H1 (cell line): ENCODE data around the gene GAPDHS. TPM values are rescaled to one million over a fixed set of nuclear protein-coding genes. Genes with fewer than 3 reads are reported as not detected.

Experiments used
- CHD2 ChIP-seq: IDR thresholded peaks from 2 replicates; pipeline ENCODE4 v1.6.1; 2012; ENCODE audit warnings: low read length, improper control_type of control experiment
- CREB1 ChIP-seq: IDR thresholded peaks from 2 replicates; pipeline ENCODE4 v1.6.1; 2012; ENCODE audit warnings: inconsistent platforms
- CTBP2 ChIP-seq: IDR thresholded peaks from 2 replicates; pipeline ENCODE4 v1.7.0; 2011; ENCODE audit warnings: borderline replicate concordance, mild to moderate bottlenecking, moderate library complexity, mixed read lengths, low read length; ENCODE audit not compliant: insufficient read depth, insufficient read length
- EP300 ChIP-seq, 2 experiments: IDR thresholded peaks; 1 replicate in 1 of 2; 2 replicates in 1 of 2; pipeline ENCODE4 v1.6.1; 2011 to 2012; ENCODE audit warnings: low read depth in 2 of 2, low read length in 2 of 2, mild to moderate bottlenecking in 2 of 2, borderline replicate concordance in 1 of 2, inconsistent platforms in 1 of 2, moderate library complexity in 1 of 2
- MAFK ChIP-seq: IDR thresholded peaks from 2 replicates; pipeline ENCODE4 v1.6.1; 2012; ENCODE audit warnings: low read depth, mild to moderate bottlenecking, improper control_type of control experiment, low read length
- polyA plus RNA-seq, 7 experiments: library from polyadenylated mRNA; depleted of rRNA in 3 of 7; stranded (reverse) in 5 of 7; unstranded in 2 of 7; fragments of >200 nt in 5 of 7; fragments of 200-250 nt in 2 of 7; gene quantifications; 1 replicate in 5 of 7; 2 replicates in 1 of 7; 4 replicates in 1 of 7; pipeline versions ENCODE4 v1.2.1 to v1.2.3, GENCODE V29; 2011 to 2013; ENCODE audit warnings: missing spikeins in 2 of 7, mixed read lengths in 2 of 7
- total RNA-seq: library from RNA; stranded (reverse); fragmentation: NEBNext Ultra II Directional; extraction: Animal tissue kit (Norgen Biotek cat#: 25700); gene quantifications from 2 replicates; pipeline ENCODE4 v1.2.1, GENCODE V29; 2021
- TF ChIP-seq, protein P1 (sequence below): fragments of 300-600 bp; sonication (generic); IDR thresholded peaks from 2 replicates; pipeline ENCODE4 v1.7.1; 2012; ENCODE audit warnings: low read length, moderate library complexity, mild to moderate bottlenecking, inconsistent platforms; ENCODE audit not compliant: insufficient replicate concordance

GAPDHS gene
- total and polyA plus RNA-seq, 2 of the 8 experiments (the other 6 are each of a cell fraction or from before 2014, with no cell fraction given) = 0.26 TPM; not detected in 1

DNA sequence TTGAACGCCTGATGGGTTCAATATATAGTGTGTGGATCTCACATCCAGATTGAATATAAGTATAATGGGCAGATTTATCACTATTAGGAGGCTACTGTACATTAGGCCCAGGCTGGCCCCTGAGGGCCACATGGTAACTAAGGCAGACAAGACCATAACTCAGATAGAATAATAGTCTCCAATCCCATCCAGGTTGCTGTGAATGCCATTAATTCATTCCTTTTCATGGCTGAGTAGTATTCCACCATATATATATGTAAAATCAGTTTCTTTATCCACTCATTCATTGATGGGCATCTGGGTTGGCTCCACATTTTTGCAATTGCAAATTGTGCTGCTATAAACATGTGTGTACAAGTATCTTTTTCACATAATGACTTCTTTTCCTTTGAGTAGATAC lies 44.7 kb downstream of the GAPDHS start (continued):
- TF ChIP-seq, protein P1, sequence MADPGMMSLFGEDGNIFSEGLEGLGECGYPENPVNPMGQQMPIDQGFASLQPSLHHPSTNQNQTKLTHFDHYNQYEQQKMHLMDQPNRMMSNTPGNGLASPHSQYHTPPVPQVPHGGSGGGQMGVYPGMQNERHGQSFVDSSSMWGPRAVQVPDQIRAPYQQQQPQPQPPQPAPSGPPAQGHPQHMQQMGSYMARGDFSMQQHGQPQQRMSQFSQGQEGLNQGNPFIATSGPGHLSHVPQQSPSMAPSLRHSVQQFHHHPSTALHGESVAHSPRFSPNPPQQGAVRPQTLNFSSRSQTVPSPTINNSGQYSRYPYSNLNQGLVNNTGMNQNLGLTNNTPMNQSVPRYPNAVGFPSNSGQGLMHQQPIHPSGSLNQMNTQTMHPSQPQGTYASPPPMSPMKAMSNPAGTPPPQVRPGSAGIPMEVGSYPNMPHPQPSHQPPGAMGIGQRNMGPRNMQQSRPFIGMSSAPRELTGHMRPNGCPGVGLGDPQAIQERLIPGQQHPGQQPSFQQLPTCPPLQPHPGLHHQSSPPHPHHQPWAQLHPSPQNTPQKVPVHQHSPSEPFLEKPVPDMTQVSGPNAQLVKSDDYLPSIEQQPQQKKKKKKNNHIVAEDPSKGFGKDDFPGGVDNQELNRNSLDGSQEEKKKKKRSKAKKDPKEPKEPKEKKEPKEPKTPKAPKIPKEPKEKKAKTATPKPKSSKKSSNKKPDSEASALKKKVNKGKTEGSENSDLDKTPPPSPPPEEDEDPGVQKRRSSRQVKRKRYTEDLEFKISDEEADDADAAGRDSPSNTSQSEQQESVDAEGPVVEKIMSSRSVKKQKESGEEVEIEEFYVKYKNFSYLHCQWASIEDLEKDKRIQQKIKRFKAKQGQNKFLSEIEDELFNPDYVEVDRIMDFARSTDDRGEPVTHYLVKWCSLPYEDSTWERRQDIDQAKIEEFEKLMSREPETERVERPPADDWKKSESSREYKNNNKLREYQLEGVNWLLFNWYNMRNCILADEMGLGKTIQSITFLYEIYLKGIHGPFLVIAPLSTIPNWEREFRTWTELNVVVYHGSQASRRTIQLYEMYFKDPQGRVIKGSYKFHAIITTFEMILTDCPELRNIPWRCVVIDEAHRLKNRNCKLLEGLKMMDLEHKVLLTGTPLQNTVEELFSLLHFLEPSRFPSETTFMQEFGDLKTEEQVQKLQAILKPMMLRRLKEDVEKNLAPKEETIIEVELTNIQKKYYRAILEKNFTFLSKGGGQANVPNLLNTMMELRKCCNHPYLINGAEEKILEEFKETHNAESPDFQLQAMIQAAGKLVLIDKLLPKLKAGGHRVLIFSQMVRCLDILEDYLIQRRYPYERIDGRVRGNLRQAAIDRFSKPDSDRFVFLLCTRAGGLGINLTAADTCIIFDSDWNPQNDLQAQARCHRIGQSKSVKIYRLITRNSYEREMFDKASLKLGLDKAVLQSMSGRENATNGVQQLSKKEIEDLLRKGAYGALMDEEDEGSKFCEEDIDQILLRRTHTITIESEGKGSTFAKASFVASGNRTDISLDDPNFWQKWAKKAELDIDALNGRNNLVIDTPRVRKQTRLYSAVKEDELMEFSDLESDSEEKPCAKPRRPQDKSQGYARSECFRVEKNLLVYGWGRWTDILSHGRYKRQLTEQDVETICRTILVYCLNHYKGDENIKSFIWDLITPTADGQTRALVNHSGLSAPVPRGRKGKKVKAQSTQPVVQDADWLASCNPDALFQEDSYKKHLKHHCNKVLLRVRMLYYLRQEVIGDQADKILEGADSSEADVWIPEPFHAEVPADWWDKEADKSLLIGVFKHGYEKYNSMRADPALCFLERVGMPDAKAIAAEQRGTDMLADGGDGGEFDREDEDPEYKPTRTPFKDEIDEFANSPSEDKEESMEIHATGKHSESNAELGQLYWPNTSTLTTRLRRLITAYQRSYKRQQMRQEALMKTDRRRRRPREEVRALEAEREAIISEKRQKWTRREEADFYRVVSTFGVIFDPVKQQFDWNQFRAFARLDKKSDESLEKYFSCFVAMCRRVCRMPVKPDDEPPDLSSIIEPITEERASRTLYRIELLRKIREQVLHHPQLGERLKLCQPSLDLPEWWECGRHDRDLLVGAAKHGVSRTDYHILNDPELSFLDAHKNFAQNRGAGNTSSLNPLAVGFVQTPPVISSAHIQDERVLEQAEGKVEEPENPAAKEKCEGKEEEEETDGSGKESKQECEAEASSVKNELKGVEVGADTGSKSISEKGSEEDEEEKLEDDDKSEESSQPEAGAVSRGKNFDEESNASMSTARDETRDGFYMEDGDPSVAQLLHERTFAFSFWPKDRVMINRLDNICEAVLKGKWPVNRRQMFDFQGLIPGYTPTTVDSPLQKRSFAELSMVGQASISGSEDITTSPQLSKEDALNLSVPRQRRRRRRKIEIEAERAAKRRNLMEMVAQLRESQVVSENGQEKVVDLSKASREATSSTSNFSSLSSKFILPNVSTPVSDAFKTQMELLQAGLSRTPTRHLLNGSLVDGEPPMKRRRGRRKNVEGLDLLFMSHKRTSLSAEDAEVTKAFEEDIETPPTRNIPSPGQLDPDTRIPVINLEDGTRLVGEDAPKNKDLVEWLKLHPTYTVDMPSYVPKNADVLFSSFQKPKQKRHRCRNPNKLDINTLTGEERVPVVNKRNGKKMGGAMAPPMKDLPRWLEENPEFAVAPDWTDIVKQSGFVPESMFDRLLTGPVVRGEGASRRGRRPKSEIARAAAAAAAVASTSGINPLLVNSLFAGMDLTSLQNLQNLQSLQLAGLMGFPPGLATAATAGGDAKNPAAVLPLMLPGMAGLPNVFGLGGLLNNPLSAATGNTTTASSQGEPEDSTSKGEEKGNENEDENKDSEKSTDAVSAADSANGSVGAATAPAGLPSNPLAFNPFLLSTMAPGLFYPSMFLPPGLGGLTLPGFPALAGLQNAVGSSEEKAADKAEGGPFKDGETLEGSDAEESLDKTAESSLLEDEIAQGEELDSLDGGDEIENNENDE = no peak
- no peak for TF ChIP-seq EP300 (IDR thresholded peaks at IDR 0.05; ENCODE audit: borderline replicate concordance in 1 of 2, low read depth in 2 of 2, low read length in 2 of 2)
- no peak for TF ChIP-seq MAFK
- no peak for TF ChIP-seq CREB1
- TF ChIP-seq CHD2 = no peak
- no peak for TF ChIP-seq CTBP2
